DOHH2 (cell line): ENCODE results near the gene FMNL2.

Experiments used
- H3F3A ChIP-seq: fragments of 200-600 bp; sonication (generic), shearing (Covaris generic); 2 replicates; pipeline ENCODE4 v1.6.0; 2016; ENCODE audit warnings: antibody characterized with exemption, mild to moderate bottlenecking; ENCODE audit not compliant: control insufficient read depth, insufficient read depth
- H3K27ac ChIP-seq: fragments of 200-600 bp; sonication (generic); 2 replicates; pipeline ENCODE4 v1.5.1; 2014; ENCODE audit warnings: low read depth, mild to moderate bottlenecking, low read length, moderate library complexity
- H3K27me3 ChIP-seq: fragments of 200-600 bp; sonication (generic); 2 replicates; pipeline ENCODE4 v1.6.1; 2014; ENCODE audit warnings: mild to moderate bottlenecking, low read length, mixed read lengths; ENCODE audit not compliant: control insufficient read depth
- H3K36me3 ChIP-seq: fragments of 200-600 bp; sonication (generic); 2 replicates; pipeline ENCODE4 v1.6.1; 2014; ENCODE audit warnings: mild to moderate bottlenecking, low read length, moderate library complexity, mixed read lengths; ENCODE audit not compliant: control insufficient read depth
- H3K4me1 ChIP-seq: fragments of 200-600 bp; sonication (generic); 2 replicates; pipeline ENCODE4 v1.6.1; 2014; ENCODE audit warnings: mild to moderate bottlenecking, low read length, mixed read lengths; ENCODE audit not compliant: control insufficient read depth
- H3K4me2 ChIP-seq: fragments of 200-600 bp; sonication (generic); 2 replicates; pipeline ENCODE4 v1.6.0; 2014; ENCODE audit warnings: mild to moderate bottlenecking, low read length, moderate library complexity
- H3K4me3 ChIP-seq: fragments of 200-600 bp; sonication (generic); 2 replicates; pipeline ENCODE4 v1.5.1; 2014; ENCODE audit warnings: mild to moderate bottlenecking, low read length, mixed read lengths
- H3K79me2 ChIP-seq: fragments of 200-600 bp; sonication (generic); 2 replicates; pipeline ENCODE4 v1.6.1; 2014; ENCODE audit warnings: mild to moderate bottlenecking, low read length, mixed read lengths; ENCODE audit not compliant: control insufficient read depth
- H3K9me2 ChIP-seq: fragments of 200-600 bp; sonication (generic); replicated peaks from 2 replicates; pipeline ENCODE4 v1.6.1; 2014; ENCODE audit warnings: mild to moderate bottlenecking, low read length, mixed read lengths; ENCODE audit not compliant: control insufficient read depth
- H3K9me3 ChIP-seq: fragments of 200-600 bp; sonication (generic); 2 replicates; pipeline ENCODE4 v1.6.1; 2014; ENCODE audit warnings: antibody characterized with exemption, low read length, mixed read lengths; ENCODE audit not compliant: control insufficient read depth, insufficient read depth
- H4K20me1 ChIP-seq: fragments of 200-600 bp; sonication (generic); 2 replicates; pipeline ENCODE4 v1.6.0; 2014; ENCODE audit warnings: low read depth, mild to moderate bottlenecking, antibody characterized with exemption, low read length, moderate library complexity; ENCODE audit not compliant: control insufficient read depth, insufficient read depth
- EZH2phosphoT487 ChIP-seq: fragments of 200-600 bp; sonication (generic); IDR thresholded peaks from 2 replicates; pipeline ENCODE4 v1.6.1; 2017; ENCODE audit warnings: borderline replicate concordance, mild to moderate bottlenecking, antibody characterized with exemption, low read length, moderate library complexity, mixed read lengths
- TF ChIP-seq, protein P1 (sequence below): fragments of 200-600 bp; sonication (generic); IDR thresholded peaks from one replicate; pipeline ENCODE4 v1.5.1; 2014; ENCODE audit warnings: antibody characterized with exemption, mild to moderate bottlenecking, low read depth, low read length; ENCODE audit not compliant: poor library complexity, severe bottlenecking

The FMNL2 gene

DNA sequence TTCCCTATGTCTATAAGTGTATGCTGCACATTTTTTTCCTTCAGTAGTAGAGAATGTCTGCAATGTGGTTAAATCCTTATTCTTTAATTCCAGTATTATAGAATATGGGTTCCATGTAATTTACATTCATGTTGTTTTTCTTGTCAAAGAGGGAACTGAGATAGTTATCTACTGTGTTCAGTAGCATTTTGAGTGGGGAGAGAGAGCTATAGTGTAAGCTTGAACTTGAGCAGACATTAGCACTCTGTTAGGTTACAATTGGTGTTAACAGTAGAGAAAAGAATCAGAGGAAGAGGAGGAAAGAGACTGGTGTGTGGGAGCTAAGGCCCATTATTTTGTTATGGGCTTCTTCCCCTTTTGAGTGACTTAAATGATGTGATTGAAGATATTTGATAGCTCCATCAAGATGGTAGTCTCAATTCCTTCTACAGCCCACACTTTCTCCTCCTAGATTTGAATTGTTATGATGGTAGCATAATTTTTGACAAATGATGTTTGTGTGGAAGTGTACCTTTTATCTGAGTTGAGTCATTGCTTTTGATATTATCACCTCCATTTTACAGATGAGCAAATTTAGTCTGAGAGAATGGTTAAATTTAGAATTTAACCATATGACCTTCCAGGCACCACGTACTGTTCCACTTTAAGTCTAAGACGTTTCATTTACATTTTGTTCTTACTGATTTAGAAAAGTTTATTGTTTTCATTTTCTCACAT is 71.3 kb downstream of the FMNL2 start:
- H3K36me3 ChIP-seq, result no peaks in the 10 kb centered on the region
- no peaks in the 10 kb centered on the region for H3K79me2 ChIP-seq
- no peak overlapping the region for H3K4me2 ChIP-seq
- no peaks in the 10 kb centered on the region for H3K9me2 ChIP-seq
- H4K20me1 ChIP-seq, result no peaks in the 10 kb centered on the region
- H3K4me3 ChIP-seq, result no peak overlapping the region
- peaks cover 5% of the 10 kb centered on the region for H3K27me3 ChIP-seq
- H3K27ac ChIP-seq, result no peak overlapping the region
- no peaks in the 10 kb centered on the region for H3K9me3 ChIP-seq
- H3K4me1 ChIP-seq, result no peaks in the 10 kb centered on the region
- TF ChIP-seq, protein P1, sequence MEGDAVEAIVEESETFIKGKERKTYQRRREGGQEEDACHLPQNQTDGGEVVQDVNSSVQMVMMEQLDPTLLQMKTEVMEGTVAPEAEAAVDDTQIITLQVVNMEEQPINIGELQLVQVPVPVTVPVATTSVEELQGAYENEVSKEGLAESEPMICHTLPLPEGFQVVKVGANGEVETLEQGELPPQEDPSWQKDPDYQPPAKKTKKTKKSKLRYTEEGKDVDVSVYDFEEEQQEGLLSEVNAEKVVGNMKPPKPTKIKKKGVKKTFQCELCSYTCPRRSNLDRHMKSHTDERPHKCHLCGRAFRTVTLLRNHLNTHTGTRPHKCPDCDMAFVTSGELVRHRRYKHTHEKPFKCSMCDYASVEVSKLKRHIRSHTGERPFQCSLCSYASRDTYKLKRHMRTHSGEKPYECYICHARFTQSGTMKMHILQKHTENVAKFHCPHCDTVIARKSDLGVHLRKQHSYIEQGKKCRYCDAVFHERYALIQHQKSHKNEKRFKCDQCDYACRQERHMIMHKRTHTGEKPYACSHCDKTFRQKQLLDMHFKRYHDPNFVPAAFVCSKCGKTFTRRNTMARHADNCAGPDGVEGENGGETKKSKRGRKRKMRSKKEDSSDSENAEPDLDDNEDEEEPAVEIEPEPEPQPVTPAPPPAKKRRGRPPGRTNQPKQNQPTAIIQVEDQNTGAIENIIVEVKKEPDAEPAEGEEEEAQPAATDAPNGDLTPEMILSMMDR, result no peak
- no peak for TF ChIP-seq EZH2phosphoT487
- no peaks in the 10 kb centered on the region for H3F3A ChIP-seq

DNA sequence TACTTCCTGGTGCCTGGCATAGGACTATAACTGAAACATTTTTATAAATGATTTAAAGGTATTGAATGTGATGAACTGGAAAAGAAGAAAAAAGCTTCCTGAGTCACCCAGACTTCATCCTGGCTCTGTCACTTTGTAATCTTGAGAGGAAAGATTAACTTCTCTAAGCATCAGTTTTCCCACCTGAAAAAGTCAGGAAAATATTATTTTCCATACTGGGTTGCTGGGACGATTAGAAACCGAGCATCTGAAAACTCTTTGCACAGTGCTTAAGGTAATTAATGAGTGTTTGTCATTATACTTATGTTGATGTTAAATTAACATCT is 71.8 kb downstream of the FMNL2 start:
- TF ChIP-seq EZH2phosphoT487, result no peak
- TF ChIP-seq, protein P1, result no peak
- H3K9me3 ChIP-seq, result no peaks in the 10 kb centered on the region
- no peak overlapping the region for H3K27ac ChIP-seq
- no peak overlapping the region for H3K4me3 ChIP-seq
- H3F3A ChIP-seq, result no peaks in the 10 kb centered on the region
- H3K4me2 ChIP-seq, result no peak overlapping the region
- no peaks in the 10 kb centered on the region for H3K9me2 ChIP-seq
- peaks cover 5% of the 10 kb centered on the region for H3K27me3 ChIP-seq
- no peaks in the 10 kb centered on the region for H3K36me3 ChIP-seq
- no peaks in the 10 kb centered on the region for H3K79me2 ChIP-seq
- no peaks in the 10 kb centered on the region for H4K20me1 ChIP-seq
- H3K4me1 ChIP-seq, result no peaks in the 10 kb centered on the region

DNA sequence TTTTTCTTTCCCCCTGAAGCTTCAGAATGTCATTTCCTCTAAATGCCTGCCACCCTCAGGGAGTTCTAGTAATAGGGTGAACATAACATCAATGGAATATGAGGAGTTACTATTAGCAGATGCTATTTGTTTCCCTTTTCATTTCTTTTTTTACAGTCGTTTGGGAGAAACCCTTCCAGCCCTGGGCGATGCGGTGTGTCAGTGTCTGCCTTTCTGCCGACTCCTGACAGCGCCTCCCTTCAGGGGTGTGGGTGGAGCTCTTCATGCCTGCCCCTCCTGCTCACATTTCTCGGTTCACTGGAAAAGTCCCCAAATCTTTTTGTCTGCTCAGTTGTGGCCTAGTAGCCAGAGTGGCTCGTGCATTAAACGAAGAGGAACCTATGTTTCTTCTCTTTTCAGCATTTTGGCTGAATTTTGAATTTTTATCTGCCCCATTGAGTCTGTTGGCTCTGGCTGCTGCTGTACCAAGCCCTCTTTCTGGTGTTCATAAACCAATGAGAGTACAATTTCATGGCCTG is 72.3 kb downstream of the FMNL2 start:
- H4K20me1 ChIP-seq, result no peaks in the 10 kb centered on the region
- no peaks in the 10 kb centered on the region for H3K36me3 ChIP-seq
- H3K4me3 ChIP-seq, result no peak overlapping the region
- H3K9me3 ChIP-seq, result no peaks in the 10 kb centered on the region
- no peaks in the 10 kb centered on the region for H3K9me2 ChIP-seq
- no peaks in the 10 kb centered on the region for H3F3A ChIP-seq
- no peak for TF ChIP-seq EZH2phosphoT487
- TF ChIP-seq, protein P1, result no peak
- no peak overlapping the region for H3K4me2 ChIP-seq
- no peak overlapping the region for H3K27ac ChIP-seq
- no peaks in the 10 kb centered on the region for H3K79me2 ChIP-seq
- H3K27me3 ChIP-seq, result peaks cover 5% of the 10 kb centered on the region
- H3K4me1 ChIP-seq, result no peaks in the 10 kb centered on the region
